Activated CD8-positive, alpha-beta memory T cell treated with anti-CD3 and anti-CD28 coated beads for 48 hours (primary cell): ENCODE results near the gene CRB3.
"Not testable (repeated sequence)": the region's sequence is repeated elsewhere in the genome, so short reads cannot be mapped to it uniquely, and the experiment has no call there.

Experiments used
- DNase-seq, 3 experiments: peaks; one replicate each; pipeline ENCODE4 v3.0.0-alpha.2; 2020; ENCODE audit warnings: low read depth in 2 of 3, low spot score in 2 of 3

Gene CRB3

DNA sequence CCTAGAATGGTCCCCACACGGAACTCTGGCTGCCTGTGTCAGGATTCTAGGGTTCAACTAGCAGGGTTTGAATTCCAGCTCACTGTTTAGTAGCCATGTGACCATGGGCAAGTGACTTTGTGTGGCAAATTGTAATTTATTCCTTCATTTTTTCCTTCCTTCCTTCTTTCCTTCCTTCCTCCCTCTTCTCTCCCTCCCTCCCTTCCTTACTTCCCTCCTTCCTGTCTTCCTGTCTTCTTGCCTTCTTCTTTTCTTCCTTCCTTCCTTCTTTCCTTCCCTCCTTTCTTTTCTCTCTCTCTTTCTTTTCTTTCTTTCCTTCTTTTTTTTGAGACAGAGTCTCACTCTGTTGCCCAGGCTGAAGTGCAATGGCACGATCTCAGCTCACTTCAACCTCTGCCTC is 26.1 kb downstream of the CRB3 start:
- DNase-seq = no peak

- no peak for DNase-seq
Measured at GRCh38 chr19:6491802-6492592, 27.9 kb downstream of the CRB3 start.

- DNase-seq = no peak
Measured at GRCh38 chr19:6494438-6495036, 30.5 kb downstream of the CRB3 start.

GRCh38 chr19:6495947-6496346 is 31.9 kb downstream of the CRB3 start:
- no peak for DNase-seq

GRCh38 chr19:6498294-6499036 is 34.4 kb downstream of the CRB3 start:
- DNase-seq = no peak

DNA sequence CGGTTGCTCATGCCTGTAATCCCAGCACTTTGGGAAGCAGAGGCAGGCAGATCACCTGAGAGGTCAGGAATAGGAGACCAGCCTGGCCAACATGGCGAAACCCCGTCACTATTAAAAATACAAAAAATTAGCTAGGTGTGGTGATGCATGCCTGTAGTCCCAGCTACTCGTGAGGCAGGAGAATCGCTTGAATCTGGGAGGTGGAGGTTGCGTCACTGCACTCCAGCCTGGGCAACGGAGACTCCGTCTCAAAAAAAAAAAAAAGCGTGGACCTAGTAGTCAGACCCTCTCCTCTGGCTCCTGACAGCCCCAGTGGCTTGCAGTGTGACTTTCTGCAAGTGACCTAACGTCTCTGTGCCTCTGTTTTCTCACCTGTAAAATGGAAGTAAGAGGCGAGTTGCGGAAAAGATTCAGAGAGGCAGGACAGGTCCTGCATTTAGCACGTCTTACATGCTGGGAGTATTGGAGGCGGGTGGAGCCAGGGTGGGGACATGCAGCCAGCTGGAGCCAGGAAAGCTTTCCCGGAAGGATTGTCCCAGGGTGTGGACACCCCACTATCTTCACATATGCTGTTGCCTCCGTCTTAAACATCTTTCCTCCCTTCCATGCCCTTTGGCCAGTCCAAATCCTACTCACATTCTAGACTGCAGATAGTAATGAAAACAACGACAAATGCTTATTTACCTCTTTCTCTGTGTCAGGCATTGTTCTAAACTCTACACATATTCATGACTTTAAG is 35.1 kb downstream of the CRB3 start:
- DNase-seq = no peak

DNA sequence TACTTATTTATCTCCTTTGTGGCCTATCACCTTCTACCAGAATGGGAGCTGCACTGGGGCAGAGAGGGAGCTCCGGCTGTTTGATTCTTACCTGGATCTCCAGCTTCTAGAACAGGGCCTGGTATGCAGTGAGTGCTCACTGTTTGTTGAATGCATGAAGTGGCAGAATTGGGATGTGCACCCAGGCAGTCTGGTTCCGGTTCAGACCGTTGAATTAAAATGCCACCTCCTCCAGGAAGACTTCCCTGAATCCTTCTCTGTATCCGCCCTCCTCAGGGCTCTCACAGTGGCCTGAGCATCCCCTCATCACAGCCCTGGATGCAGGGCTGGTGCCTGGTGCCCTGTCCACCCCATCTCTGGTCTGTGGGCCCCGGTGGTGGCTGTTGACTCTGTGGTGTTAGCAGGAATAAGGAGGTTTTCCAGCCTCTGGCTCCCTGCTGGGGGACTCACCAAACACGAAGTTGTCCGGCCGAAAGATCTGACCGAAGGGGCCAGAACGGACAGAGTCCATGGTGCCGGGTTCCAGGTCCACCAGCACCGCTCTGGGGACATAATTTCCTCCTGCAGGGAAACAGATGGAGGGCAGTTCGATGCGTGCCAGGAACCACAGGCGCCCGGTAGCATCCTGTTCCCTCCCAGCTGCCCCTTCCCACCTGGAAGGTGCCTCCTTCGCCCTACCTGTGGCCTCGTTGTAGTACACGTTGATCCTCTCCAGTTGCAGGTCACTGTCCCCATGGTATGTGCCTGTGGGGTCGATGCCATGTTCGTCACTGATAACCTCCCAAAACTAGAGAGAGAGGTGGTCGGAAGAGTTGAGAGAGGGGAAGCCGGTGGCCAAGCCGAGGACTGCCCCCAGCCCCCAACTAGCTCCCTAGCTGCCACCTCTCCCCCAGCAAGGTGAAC is 37.0 kb downstream of the CRB3 start:
- no peak for DNase-seq

DNA sequence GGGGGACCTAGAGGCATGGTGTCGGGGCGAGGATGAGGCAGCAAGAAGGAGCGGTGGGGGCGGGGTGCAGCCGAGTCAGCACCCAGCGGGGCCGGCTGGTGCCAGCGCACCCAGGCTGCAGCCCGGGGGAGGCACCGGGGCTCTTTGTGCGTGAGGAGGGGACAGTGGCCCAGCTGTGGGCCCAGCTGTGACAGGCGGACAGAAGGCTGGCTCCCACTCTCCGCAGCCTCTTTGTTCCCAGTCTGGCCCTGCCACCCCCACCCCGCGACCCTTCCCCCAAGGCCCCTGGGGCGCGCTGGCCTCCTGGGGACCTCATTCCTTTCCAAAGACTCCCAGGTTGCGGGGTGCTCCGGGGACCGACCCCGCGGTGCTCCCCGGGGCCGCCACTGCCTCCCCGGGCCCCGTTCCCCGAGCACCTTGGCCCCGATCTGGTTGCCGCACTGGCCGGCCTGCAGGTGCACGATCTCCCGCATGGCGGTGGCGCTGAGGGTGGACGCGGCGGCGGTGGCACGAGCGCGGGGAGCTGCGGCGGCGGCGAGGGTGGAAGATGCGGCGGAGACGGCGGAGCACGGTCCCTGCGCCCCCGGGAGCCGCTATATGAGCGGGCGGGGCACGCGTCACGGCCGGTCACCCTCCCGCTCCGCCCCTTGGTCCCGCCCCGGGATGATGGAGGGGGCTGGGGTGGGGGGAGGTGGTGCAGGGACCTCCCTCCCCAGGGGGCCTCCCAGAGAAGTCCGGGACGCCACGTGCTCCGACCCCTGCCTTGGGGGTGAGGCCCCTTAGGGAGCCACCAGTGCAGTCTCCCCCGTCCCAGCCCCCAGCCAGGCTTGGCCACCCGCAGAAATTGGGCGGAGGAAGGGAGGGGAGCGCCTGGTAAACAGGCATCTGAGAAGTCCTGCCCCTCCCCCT is 37.9 kb downstream of the CRB3 start, which contains the start of gene TUBB4A:
TSS of gene TUBB4A (minus strand) at position 570 of the 909 bp plus-strand sequence. CDS start at position 473, 97 bp downstream.
- no peak for DNase-seq

GRCh38 chr19:6503407-6504201 is 39.5 kb downstream of the CRB3 start:
- DNase-seq = no peak

GRCh38 chr19:6508028-6508771 is 44.1 kb downstream of the CRB3 start:
- DNase-seq = not testable (repeated sequence)

DNA sequence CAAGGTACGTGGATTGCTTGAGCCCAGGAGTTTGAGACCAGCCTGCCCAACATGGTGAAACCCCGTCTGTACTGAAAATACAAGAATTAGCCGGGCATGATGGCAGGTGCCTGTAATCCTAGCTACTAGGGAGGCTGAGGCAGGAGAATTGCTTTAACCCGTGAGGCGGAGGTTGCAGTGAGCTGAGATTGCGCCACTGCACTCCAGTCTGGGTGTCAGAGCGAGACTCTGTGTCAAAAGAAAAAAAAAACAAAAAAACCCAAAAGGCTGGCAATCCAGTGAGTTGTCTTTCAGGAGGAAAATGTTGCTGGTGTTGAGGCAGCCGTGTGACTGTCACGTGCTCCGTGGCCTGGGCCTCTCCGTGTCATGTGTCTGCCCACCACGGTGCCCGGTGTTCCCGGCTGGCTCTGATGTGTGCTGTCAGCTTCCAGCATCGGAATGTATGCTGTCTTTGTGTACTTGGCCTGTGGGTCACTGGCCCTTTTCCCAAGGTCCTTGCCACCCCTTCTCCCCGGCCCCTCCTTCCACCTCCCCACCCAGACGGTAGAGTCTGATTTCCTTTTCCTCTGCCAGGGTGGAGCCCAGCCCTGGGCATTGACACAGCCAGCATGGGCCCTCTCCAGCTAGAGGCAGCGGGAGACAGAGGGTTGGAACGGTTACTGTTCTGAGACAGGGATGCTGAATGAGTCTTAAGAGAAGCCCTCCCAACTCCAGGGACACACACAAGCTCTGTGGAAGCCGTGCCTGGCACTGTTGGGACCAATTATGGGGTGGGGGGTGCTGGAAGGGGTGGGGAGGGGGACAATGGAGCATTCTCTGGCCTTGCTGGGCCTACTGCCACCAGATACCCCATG is 45.3 kb downstream of the CRB3 start:
- no peak for DNase-seq

DNA sequence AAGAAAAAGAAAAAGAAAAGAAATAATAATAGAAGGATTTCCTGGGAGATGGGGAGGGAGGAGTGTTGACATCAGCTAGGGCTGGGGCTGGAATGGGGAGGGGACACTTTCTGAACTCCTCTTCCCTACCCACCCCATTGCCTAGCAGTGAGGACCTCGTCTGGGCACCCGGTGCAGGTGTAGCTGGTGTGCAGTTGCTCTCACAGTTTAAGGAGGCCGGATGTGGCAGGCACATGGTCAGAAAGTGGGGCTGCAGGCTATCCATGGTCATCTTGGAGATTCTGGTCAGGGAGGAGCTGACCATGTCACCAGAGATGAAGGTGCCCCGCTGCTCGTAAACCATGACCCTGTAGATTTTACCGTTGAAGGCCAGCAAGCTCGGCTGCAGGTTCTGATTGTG is 46.5 kb downstream of the CRB3 start:
- DNase-seq = no peak

- DNase-seq = no peak
Measured at GRCh38 chr19:6514089-6514488, 50.0 kb downstream of the CRB3 start.

DNA sequence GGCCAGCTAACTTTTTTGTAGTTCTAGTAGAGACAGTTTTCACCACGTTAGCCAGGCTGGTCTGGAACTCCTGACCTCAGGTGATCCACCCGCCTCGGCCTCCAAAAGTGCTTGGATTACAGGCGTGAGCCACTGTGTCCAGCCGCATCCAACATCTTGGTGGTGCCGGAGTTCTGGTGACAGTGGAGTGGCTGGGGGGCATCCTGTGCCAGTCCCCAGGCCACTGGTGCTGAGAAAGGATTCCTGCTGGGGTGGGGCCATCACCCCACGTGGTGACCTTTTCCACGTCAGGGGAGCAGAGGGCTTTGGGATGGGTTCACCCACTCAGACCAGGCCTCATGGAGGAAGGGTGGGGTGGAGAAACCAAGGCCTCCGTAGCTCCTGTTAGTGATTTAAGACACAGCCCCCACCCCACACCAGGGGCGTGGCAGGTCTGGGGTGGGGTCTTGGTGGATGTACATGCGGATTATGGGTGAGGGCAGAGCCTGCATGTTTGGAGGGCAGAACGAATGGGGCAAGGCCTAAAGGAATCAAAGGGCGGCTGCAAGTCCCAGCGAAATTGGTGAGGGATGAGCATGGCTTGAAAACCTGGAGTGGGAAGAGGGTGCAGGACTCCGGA is 51.0 kb downstream of the CRB3 start:
- no peak for DNase-seq

GRCh38 chr19:6516018-6516658 is 52.1 kb downstream of the CRB3 start:
- peak; percentile 35 to 47 (median 45) for DNase-seq
